ENCODE measurements around the gene SEMA4C. TPM values are rescaled to one million over a fixed set of nuclear protein-coding genes. Genes with fewer than 3 reads are reported as not detected.

The SEMA4C gene
- total and polyA plus RNA-seq, 2 of the 4 experiments (the other 2 are of a cell fraction), result 15.8 to 24.3 TPM

- no peaks in the 10 kb centered on the region for H3K9me3 ChIP-seq (ENCODE audit: control insufficient read depth, insufficient read depth, low read length)
- H2BK5ac ChIP-seq (ENCODE audit: low read depth, low read length, poor library complexity, severe bottlenecking), result no peak overlapping the region
- no peaks in the 10 kb centered on the region for H3K27me3 ChIP-seq (ENCODE audit: control insufficient read depth, insufficient read depth, low read length)
- H3K4me2 ChIP-seq (ENCODE audit: low read depth, low read length), result no peak overlapping the region
- H3K9ac ChIP-seq (ENCODE audit: low read depth, low read length), result no peak overlapping the region
- H2AK5ac ChIP-seq (ENCODE audit: low read depth, low read length), result no peak overlapping the region
- H4K20me1 ChIP-seq (ENCODE audit: insufficient read depth, low read length), result peaks cover 39% of the 10 kb centered on the region
- no peak overlapping the region for H3K4ac ChIP-seq (ENCODE audit: low read depth, low read length)
- no peak overlapping the region for H4K91ac ChIP-seq (ENCODE audit: insufficient read depth, low read depth, low read length)
- ATAC-seq (ENCODE audit: low read depth) (no peak), DNase-seq (no peak)
- no peak overlapping the region for H4K8ac ChIP-seq (ENCODE audit: low read depth in 2 of 2, low read length in 2 of 2)
- intact Hi-C loops (cut with micrococcal nuclease) (no loop called here), in situ Hi-C loops (cut with MboI; ENCODE audit: low sequenced_read_pairs) (loop anchor here (25.0 kb wide), 1 partner anchor 247 kb away; the partner anchor contains the start of gene ANKRD36), dilution Hi-C loops (cut with HindIII; ENCODE audit: low sequenced_read_pairs, unreplicated experiment) (no loop called here)
- no peak overlapping the region for H2BK20ac ChIP-seq (ENCODE audit: low read depth, low read length)
- H4K5ac ChIP-seq (ENCODE audit: low read depth, low read length), result no peak overlapping the region
- H3K79me1 ChIP-seq (ENCODE audit: low read depth in 1 of 2, low read length in 2 of 2), result peaks cover 5 to 50% of the 10 kb centered on the region in 2 experiments
- no peak overlapping the region for H3K23ac ChIP-seq (ENCODE audit: low read depth, low read length)
- no peak overlapping the region for H2BK15ac ChIP-seq (ENCODE audit: low read depth, low read length)
- no peak overlapping the region for H2AK9ac ChIP-seq (replicated peaks; ENCODE audit: low read depth, low read length, poor library complexity)
- no peaks in the 10 kb centered on the region for H3K9me1 ChIP-seq (ENCODE audit: insufficient read depth, low read length)
- ChIA-PET CTCF (no interaction called here), POLR2A (ENCODE audit: unreplicated experiment) (no interaction called here)
- no peak overlapping the region for H2BK120ac ChIP-seq (ENCODE audit: low read depth, low read length)
- no peak overlapping the region for H3K18ac ChIP-seq (ENCODE audit: low read depth, low read length)
- no CpG with 5 or more reads among the region's 16 CpGs for WGBS, 2 experiments (ENCODE audit: extremely low coverage in 2 of 2, insufficient read length in 1 of 2)
- H2AFZ ChIP-seq (replicated peaks; ENCODE audit: low read length, poor library complexity), result no peak overlapping the region
- no peak overlapping the region for H3K27ac ChIP-seq (ENCODE audit: insufficient read depth, low read length)
- H3K4me3 ChIP-seq (ENCODE audit: insufficient read depth, low read depth, low read length), result no peak overlapping the region
- H3K36me3 ChIP-seq (ENCODE audit: control insufficient read depth, insufficient read depth, low read length), result peaks cover 59% of the 10 kb centered on the region
- TF ChIP-seq RFX5 (IDR thresholded peaks at IDR 0.05; ENCODE audit: low read depth, low read length), result no peak
- no peak for TF ChIP-seq RAD21 (IDR thresholded peaks at IDR 0.05; ENCODE audit: low read length)
- TF ChIP-seq CHD1 (IDR thresholded peaks at IDR 0.05; ENCODE audit: low read depth, low read length), result no peak
- no peak for TF ChIP-seq ELK1 (IDR thresholded peaks at IDR 0.05; ENCODE audit: borderline replicate concordance, low read depth, low read length)
- TF ChIP-seq MAFK (IDR thresholded peaks at IDR 0.05; ENCODE audit: low read depth, low read length), result no peak
- BruUV-seq (replicated peaks), result no TSS peak
- peaks cover 6% of the 10 kb centered on the region; the same call in 1 of the 2 replicates for H3K4me1 ChIP-seq (ENCODE audit: control insufficient read depth, insufficient read depth, low read length)
- H3K56ac ChIP-seq (ENCODE audit: extremely low read depth, insufficient read depth, low read length), result no peak overlapping the region
- no peak overlapping the region for H3K14ac ChIP-seq (replicated peaks; ENCODE audit: low read depth, low read length)
These were observed 4.2 kb downstream of the SEMA4C start for GRCh38 chr2:96865654-96866053.
